Peyer's patch (tissue), 4 donors: Measurements from ENCODE around the gene CDK1.

Source experiments
- CTCF ChIP-seq, 6 experiments: fragments of 450-650 bp in 4 of 6; fragments of 200-600 bp in 2 of 6; sonication (generic) in 1 of 6; IDR thresholded peaks; one replicate each; pipeline ENCODE4 v1.5.1; 2017 to 2019; ENCODE audit warnings: antibody characterized with exemption in 6 of 6, mild to moderate bottlenecking in 3 of 6, moderate library complexity in 1 of 6
- POLR2A ChIP-seq, 2 donors: fragments of 450-650 bp; IDR thresholded peaks; one replicate each; pipeline ENCODE4 v1.5.1; 2017; ENCODE audit warnings: antibody characterized with exemption in 2 of 2, mild to moderate bottlenecking in 2 of 2, moderate library complexity in 2 of 2

- no peak for TF ChIP-seq POLR2A (IDR thresholded peaks at IDR 0.05)
- no peak for TF ChIP-seq CTCF (IDR thresholded peaks at IDR 0.05)
These were observed 29.2 kb downstream of the CDK1 start for GRCh38 chr10:60807499-60807898.
